RKO (cell line): Measurements from ENCODE around the gene HPS6.
"Not testable (repeated sequence)": the region's sequence is repeated elsewhere in the genome, so short reads cannot be mapped to it uniquely, and the experiment has no call there.

Experiments used
- DNase-seq: peaks from one replicate; pipeline ENCODE4 v3.0.0-alpha.2; 2016; ENCODE audit warnings: low spot score

Gene HPS6

GRCh38 chr10:102064868-102065560 lies at the start of gene HPS6:
TSS of gene HPS6 (plus strand) at chr10:102065349. CDS start at chr10:102065475, 126 bp downstream.
- DNase-seq, result peak; percentile 89

GRCh38 chr10:102016416-102016815 lies 48.7 kb upstream of the HPS6 start:
- no peak for DNase-seq

DNA sequence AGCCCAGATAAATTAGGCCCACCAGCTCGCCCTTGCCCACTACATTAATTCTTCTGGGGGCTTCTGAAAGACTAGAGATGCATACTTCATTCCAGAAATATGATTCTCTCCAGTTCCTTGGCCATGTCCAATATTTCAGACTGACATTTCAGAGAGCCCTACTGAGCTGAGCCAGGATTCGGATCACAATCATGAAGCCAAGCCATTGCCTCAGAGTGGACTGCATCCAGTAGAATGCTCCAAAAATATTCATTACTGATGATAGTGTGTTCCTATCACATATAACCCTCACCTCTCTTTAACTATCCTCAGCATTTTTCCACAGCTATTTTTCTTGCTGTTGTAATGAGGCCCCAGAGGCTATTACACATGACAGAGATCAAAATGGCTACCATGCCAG lies 47.9 kb upstream of the HPS6 start:
- no peak for DNase-seq

GRCh38 chr10:102020938-102021337 lies 44.2 kb upstream of the HPS6 start:
- no peak for DNase-seq

DNA sequence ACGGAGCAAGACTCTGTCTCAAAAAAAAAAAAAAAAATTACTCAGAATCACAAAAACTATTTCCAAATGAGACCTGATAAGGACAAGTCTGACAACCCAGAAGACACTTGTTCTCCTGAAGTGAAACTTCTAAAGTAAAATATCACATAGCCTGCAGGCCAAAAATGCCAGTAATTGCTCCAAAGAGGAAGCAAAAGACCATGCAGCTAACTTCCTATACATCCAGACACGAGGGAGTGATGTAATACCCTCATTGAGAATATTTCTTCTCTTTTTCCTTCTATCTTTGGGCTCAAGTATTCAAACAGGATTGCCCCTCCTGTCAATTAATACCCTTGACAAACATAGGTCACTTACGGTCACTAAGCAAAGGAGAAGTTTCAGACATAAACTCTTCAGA lies 40.4 kb upstream of the HPS6 start:
- no peak for DNase-seq

GRCh38 chr10:102027261-102027660 lies 37.9 kb upstream of the HPS6 start:
- DNase-seq, result peak; percentile 13

DNA sequence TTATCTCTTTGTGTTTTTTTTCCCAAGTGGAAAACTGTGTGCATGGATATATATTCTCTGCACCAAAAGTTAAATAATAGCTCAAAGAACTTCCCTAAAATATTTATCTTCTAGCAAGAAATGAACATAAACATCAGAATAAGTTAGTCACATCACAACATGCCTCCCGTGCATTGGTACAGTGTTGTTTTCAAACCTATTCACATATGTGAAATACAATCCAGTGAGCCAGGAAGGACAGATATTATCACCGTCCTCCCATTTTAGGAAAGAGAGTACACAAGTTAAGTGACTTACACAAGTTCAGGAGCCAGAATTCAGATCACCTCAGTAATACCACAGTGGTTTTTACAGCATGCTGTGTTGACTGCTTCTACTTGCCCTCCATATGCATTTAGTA lies 31.4 kb upstream of the HPS6 start:
- DNase-seq, result no peak

- not testable (repeated sequence) for DNase-seq
These were observed 29.3 kb upstream of the HPS6 start for GRCh38 chr10:102035807-102036206.

DNA sequence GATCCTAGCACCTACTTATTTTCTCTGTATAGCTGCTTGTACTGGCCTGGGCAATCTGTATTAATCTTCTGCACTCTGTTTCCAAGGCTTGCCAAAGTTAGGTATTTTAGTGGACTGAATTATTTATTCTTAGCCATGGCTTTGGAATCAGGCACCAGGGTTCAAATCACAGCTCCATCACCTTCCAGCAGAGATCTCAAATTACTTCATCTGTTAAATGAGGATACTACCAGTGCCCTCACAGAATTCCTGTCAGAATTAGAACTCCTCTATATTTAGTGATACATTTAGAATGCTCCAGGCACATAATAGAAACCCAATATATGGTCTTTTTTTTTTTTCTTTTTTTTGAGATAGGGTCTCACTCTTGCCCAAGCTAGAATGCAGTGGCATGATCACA lies 26.7 kb upstream of the HPS6 start:
- no peak for DNase-seq

DNA sequence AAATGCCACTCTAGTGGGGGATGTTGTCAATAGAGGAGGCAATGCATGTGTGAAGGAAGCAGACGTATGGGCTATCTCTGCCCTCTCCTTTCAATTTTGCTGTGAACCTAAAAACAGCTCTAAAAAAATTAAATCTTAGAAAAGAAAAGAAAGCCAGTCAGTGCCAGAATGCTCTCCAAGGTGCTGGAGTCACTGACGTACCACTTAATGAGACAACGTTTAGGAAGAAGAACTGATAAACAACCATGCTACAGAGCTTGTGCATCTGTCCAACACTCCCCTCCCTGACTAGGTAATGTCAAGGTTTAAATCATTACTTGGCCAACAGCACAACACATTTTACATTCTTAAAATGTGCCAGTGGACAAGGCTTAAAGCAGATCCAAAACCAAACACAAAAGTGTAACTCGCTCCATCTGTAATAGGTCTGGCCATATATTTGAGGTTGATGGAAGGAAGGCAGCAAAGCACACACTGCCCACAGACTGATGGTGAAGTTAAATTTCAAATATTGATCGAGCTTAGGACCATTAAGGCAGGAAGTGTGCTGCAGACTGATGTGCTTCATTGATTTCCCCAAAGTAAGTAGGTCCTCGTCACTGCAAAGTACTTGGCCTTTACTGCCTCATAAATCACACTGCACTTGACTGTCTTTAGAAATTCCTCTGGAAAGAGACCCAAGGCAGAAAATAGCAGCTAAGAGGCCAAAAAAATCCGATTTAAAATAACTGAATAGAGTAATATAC lies 24.7 kb upstream of the HPS6 start:
- DNase-seq, result no peak

DNA sequence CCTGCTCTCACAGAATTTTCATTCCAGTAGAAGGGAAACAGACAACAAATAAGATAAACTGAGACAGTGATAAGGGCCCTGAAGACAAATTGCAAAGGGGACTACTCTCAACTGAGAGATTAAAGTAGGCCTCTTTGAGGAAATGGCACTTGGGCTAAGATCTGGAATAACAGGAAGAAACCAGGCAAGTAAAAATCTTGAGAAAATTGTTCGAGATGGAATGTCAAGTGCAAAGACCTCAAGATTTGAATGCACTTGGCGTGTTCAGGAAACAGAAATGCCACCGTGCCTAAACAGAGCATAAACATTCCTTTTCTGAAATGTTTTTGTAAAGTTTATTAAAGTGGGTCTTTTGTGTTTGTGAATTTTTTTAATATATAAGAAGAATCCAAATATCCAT lies 19.9 kb upstream of the HPS6 start:
- no peak for DNase-seq

DNA sequence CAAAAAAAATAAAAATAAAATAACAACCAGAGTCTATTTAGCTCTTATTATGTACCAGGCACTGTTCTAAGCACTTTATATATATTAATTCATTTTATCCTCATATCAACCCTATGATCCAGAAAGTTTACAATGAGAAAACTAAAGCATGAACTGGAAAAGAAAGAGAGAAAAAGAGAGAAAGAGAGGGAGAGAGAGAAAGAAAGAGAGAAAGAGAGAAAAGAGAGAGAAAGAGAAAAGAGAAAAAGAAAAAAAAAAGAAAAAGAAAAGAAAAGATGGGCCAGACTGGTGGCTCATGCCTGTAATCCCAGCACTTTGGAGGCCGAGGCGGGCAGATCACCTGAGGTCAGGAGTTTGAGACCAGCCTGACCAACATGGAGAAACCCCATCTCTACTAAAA lies 19.1 kb upstream of the HPS6 start:
- no peak for DNase-seq

- DNase-seq, result not testable (repeated sequence)
These were observed 10.1 kb upstream of the HPS6 start for GRCh38 chr10:102054881-102055646.

DNA sequence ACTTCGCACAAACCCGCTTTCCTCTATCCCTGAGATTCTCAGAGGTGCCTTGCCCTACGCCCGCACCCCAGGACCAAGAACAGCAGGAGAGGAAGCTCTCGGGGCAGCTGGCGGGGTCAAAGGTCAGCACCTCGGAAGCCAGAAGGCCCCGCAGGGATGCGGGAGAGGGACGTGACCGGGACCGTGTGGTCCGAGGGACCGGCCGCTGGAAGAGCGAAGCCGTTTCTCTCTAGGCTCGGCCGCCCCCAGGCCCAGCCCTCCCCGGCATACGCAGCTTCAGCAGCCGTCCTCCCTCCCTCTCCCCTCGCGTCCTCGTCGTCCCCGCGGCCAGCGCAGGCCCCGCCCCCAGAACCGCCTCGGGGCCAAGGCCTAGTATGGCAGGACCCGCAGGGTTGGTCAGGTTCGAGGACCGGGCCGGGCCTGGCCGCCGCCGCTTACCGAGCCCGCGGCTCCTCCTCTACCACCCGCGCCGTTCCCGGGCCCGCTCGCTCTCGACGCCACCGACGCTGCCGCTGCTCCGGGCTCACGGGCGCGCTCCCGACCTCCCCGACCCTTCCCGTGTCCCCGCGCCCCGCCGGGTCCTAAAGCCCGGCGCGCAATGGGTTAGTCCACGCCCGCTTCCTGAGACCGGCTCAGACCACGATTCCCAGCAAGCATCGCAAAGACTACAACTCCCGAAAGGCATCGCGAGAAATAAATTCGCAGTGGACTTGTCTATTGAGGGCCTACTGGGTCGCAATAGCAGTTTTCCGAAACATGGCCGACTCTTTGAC lies 9.3 kb upstream of the HPS6 start, which contains the start of gene ARMH3:
TSS of gene ARMH3 (minus strand) at position 527 of the 773 bp plus-strand sequence. CDS start 16,059 bp downstream, outside the sequence.
- DNase-seq, result peak; percentile 99

DNA sequence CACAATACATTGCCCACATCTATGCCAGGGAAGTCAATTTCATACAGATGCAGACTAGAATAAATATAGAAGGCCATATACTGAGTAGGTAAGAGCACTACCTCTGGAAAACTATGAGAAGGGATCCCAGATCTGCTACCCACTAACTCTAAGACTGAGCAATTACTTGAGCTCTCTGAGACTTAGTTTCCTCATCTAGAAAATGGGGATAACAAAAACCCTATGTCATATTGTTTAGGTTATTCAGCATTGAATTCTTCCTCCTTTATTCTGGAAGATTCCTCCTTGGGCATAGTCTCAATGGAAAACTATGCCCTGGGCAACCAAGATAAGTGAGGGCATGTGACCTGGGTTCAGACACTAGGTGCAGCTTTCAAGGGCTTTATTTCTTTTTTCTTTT lies 5.2 kb upstream of the HPS6 start:
- DNase-seq, result no peak

- DNase-seq, result no peak
These were observed 664 bp upstream of the HPS6 start for GRCh38 chr10:102064503-102064867.

DNA sequence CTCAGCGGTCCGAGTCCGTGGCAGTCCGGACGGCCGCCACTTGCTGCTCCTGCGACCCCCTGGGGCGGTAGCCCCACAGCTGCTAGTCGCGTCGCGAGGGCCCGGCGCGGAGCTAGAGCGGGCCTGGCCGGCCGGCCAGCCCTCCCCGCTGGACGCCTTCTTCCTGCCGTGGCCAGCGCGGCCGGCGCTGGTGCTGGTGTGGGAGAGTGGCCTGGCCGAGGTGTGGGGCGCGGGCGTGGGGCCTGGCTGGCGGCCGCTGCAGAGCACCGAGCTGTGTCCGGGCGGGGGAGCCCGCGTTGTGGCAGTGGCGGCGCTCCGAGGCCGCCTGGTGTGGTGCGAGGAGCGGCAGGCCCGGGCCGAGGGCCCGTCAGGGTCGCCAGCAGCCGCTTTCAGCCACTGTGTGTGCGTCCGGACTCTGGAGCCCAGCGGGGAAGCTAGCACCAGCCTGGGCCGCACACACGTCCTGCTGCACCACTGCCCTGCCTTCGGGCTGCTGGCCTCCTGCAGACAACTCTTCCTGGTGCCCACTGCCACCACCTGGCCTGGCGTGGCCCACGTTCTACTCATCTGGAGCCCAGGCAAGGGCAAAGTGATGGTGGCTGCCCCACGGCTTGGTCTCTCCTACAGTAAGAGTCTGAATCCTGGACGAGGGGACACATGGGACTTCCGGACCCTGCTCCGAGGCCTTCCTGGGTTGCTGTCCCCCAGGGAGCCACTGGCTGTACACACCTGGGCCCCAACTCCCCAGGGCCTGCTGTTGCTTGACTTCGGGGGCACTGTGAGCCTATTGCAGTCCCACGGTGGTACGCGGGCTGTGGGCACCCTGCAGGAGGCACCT lies 631 bp downstream of the HPS6 start:
- DNase-seq, result peak; percentile 48

DNA sequence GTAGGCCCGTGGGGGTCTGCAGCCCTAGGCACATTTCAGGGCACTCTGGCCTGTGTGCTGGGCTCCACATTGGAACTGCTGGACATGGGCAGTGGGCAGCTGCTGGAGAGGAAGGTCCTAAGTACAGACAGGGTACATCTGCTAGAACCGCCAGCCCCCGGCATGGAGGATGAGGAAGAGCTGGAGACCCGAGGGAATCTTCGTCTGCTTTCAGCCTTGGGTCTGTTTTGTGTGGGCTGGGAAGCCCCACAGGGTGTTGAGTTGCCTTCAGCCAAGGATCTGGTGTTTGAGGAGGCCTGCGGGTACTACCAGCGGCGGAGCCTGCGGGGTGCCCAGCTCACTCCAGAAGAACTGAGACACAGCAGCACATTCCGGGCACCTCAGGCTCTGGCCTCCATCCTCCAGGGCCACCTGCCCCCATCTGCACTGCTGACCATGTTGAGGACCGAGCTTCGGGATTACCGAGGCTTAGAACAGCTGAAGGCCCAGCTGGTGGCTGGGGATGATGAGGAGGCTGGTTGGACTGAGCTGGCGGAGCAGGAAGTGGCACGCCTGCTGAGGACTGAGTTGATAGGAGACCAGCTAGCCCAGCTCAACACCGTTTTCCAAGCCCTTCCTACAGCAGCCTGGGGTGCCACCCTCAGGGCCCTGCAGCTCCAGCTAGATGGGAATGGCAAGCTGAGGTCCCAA lies 1.4 kb downstream of the HPS6 start:
- no peak for DNase-seq

- no peak for DNase-seq
These were observed 2.2 kb downstream of the HPS6 start for GRCh38 chr10:102067091-102067916.

DNA sequence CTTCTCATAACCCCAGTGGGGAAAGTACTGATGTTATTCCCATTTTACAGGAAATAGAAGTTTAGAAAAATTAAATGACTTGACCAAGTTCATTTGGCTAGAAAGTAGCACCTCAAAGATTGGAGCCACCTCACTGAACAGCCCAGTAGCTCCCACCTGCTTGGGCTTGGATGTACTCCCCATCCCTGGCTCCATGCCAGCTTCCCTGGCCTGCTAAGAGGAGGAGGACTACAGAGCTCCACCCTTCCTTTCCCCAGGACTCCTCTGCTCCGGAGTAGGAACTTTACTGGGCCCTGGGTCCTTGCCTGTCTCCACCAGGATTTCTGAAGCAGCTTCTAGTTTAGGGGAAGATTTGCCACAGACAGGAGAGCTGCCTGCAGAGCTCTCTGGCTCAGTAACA lies 3.1 kb downstream of the HPS6 start:
- DNase-seq, result no peak
